A549 (cell line): Measurements from ENCODE around the gene C11orf98.

Experiments
- CTCF ChIP-seq: fragments of >200 bp; sonication (Bioruptor Twin); formaldehyde crosslinking; IDR thresholded peaks from 3 replicates; pipeline ENCODE4 v1.5.1; 2016
- EP300 ChIP-seq, 2 experiments: fragments of >200 bp; sonication (Bioruptor Twin); formaldehyde crosslinking; IDR thresholded peaks; 2 replicates in 1 of 2; 3 replicates in 1 of 2; pipeline ENCODE4 v1.6.1; 2016 to 2017
- ESRRA ChIP-seq: fragments of 150-350 bp; IDR thresholded peaks from 2 replicates; pipeline ENCODE4 v1.6.1; 2014; ENCODE audit warnings: mild to moderate bottlenecking, low read length, borderline replicate concordance
- HOXA7 ChIP-seq: fragments of 250-450 bp; sonication (Bioruptor Pico); IDR thresholded peaks from 2 replicates; pipeline ENCODE4 v1.5.0; 2020; ENCODE audit warnings: mild to moderate bottlenecking, moderate library complexity
- MAX ChIP-seq: IDR thresholded peaks from 2 replicates; pipeline ENCODE4 v1.6.1; 2012
- PBX3 ChIP-seq: IDR thresholded peaks from 2 replicates; pipeline ENCODE4 v1.6.1; 2012
- POLR2A ChIP-seq: IDR thresholded peaks from 2 replicates; pipeline ENCODE4 v1.6.1; 2012; ENCODE audit warnings: mild to moderate bottlenecking, low read length
- RCOR1 ChIP-seq: fragments of 150-350 bp; IDR thresholded peaks from 2 replicates; pipeline ENCODE4 v1.6.1; 2014; ENCODE audit warnings: antibody characterized with exemption, low read length, low read depth
- REST ChIP-seq: fragments of 200-600 bp; sonication (generic); IDR thresholded peaks from 2 replicates; pipeline ENCODE4 v1.6.1; 2016; ENCODE audit warnings: antibody characterized with exemption, mild to moderate bottlenecking, moderate library complexity
- SMC3 ChIP-seq: fragments of >200 bp; sonication (Bioruptor Twin); formaldehyde crosslinking; IDR thresholded peaks from 3 replicates; pipeline ENCODE4 v1.6.1; 2018; ENCODE audit warnings: inconsistent platforms
- SREBF2 ChIP-seq: fragments of 450-650 bp; IDR thresholded peaks from 2 replicates; pipeline ENCODE4 v1.6.1; 2014; ENCODE audit warnings: mild to moderate bottlenecking, moderate library complexity
- TP53 ChIP-seq: fragments of 250-450 bp; sonication (Bioruptor Pico); IDR thresholded peaks from 2 replicates; pipeline ENCODE4 v1.5.0; 2021; ENCODE audit warnings: mild to moderate bottlenecking, moderate library complexity
- USF2 ChIP-seq: fragments of 450-650 bp; IDR thresholded peaks from 2 replicates; pipeline ENCODE4 v1.6.1; 2014; ENCODE audit warnings: antibody characterized with exemption
- ZC3H11A ChIP-seq: fragments of 450-650 bp; IDR thresholded peaks from 2 replicates; pipeline ENCODE4 v1.6.1; 2014; ENCODE audit warnings: antibody characterized with exemption, mild to moderate bottlenecking

- TF ChIP-seq MAX (no peak), CTCF (no peak), SREBF2 (no peak), HOXA7 (CRISPR knock-in tag) (no peak), TP53 (CRISPR knock-in tag) (no peak), REST (no peak), USF2 (no peak), POLR2A (no peak), EP300 (IDR thresholded peaks at IDR 0.05) (no peak), PBX3 (no peak), ESRRA (no peak), RCOR1 (no peak), ZC3H11A (no peak), SMC3 (no peak)
Observed at GRCh38 chr11:62649486-62649885, 15.5 kb downstream of the C11orf98 start.
